Middle frontal gyrus (tissue), 1 donor: ENCODE data around the gene SLC35G1.

Experiments
- DNase-seq: peaks from one replicate; pipeline ENCODE4 v3.0.0-alpha.2; 2015; ENCODE audit warnings: low spot score; ENCODE audit errors: extremely low spot score

The SLC35G1 gene

DNA sequence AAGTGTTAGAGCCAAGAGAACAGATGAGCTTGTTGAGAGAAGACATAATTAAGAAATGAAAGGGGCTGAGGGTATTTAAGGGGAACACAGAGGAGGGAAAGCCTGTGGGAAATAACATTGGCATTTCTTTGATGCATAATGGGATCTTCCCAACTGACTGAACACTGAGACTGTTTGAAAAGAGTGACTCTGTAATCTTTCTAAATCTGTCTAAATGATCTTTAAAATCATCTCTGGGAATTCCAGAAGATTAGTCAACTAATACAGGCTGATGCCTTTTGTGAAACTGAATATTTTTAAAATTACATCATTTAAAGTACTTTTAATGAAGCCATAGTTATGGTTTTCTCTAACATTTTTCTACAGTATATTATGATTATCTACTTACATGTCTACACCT is 17.4 kb upstream of the SLC35G1 start:
- no peak for DNase-seq

DNA sequence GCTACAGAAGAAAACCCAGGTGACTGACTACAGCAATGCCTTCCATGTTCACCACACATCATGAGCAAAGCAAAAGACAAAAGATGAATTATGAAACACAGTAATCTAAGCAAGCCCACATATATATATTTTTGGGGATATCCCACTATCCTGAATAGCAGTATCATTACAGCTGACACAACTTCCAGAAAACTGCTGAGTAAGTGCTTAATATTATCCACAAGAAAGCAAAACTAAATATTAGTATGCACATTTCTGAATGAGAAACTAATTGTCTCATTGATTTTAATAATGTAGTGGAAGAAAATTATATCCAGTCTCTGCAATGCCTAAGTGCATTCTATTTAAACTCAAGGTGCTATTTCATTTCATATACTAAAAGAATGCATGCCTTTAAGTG is 14.5 kb upstream of the SLC35G1 start:
- no peak for DNase-seq

DNA sequence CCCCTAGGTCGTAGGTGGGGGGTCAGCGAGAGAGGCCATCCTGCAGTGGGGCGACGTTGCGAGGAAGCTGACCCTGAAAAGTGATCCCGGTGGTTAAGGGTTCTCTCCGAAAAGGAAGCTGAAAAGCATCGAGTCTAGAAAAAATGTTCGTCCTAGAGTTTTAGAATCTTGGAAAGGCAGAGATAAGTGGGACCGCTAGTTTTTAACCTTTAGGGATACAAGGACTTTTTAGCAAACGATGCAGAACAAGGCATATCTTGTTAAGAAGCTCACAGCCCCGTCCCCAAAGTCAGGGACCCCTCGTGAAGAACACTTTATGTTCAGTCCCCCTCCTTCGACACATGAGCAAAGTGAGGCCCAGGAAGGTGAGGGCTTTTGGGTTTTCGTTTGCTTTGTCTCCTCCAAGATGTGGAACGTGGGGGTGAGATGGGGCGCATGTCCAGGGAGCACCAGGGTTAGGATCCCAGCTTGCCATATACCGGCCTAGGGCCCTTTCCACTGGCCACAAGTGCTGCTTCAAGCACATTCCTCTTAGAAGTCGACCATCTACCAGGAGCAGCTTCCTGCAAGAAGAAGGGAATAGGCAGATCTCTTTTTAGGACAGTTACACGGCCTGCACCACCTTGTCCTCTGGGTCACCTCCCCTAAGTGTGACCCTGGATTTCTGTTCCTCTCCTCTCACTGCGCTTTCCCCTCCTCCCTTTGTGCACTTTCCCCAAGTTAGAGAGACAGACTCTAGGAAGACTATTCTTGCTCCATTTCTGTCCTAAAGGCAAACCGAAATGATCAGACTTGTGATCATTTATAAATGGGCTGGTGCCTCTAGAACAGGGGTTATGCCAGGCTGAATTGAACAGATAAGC is 969 bp downstream of the SLC35G1 start:
- no peak for DNase-seq

DNA sequence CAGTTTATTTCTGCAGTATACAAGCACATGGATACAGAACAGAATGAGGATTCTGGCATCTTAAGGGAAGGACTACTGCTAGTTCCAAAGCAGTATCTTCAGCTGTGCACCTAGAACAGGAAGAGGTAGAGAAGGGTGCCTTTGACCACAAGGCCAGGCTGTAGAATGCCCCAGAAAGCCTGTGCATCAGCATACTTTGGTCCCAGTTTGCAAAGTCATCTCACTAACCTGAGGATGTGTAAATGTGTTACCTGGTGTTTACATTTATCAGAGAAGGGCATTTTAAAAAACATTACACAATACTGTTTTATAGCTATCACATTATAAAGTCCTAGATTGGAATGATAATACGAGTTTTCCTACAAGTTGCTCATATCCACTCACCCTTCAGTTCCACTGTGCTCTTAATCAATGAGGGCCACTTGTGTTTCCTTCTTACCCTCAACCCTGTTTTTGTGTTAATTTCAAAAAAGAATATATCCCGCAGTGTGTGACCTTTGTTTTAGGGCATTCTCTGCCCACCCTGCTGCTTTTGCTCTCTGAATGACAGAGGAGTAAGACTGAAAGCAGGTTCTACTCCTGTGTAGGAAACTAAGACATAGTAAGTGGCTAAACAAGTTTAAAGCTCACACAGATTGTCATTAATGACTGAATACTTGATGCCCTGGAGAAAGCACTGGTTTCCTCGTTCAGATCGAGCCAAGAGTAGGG is 3.4 kb downstream of the SLC35G1 start:
- no peak for DNase-seq

DNA sequence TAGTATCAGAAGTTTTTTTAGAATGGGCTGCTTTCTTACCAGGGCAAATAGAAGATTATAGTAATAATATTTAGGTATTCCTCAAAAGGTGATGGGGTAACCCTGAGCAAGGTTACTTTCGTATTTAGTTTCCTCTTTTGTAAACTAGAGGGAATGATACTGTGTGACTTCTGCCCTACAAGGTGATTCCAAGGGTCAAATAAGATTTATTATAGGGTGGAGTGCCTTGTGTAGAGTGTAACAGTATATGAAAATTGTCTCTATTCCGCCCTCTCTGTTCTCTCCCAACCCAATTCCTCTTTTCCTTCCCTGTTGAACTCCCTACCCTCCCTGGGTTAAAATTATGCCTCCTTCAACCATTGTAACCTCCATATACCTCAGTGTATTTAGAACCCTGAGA is 5.3 kb downstream of the SLC35G1 start:
- no peak for DNase-seq

DNA sequence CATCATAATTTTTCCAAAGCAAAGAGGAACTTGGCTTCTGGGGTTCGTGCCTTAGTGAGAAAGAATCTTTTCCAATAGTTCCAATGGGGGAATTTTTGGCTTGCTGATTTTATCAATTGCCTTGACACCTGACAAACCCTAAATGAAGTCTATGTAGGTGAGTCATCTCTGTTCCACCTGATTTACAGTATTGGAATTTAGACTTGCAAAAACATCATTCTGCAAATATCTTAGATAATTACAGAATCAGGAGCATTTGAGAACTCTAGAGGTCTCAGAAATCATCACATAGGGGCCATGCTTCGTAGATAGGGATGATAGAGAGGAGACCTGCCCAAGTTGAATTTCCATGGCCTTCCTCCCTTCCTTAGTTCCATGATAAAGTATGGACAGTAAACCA is 9.3 kb downstream of the SLC35G1 start:
- DNase-seq: no peak

DNA sequence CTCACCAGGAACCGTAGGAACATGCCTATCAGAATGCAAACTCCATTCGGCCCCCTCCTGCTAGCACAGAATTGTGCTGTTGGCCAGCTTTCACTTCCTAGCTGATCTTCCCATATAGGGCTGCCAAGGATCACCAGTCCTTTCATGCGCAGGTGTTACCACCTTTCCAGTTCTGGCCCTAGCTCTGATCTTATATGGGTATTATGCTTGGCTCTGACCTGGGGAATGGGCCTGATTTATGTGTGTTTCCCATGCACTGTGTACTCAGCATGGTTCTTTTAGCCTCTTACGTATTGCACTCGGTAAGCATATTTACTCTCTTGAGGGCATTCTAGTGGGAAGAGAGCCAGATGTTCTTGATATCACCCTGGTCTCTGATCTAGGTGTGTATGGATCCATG is 11.1 kb downstream of the SLC35G1 start:
- DNase-seq: no peak

DNA sequence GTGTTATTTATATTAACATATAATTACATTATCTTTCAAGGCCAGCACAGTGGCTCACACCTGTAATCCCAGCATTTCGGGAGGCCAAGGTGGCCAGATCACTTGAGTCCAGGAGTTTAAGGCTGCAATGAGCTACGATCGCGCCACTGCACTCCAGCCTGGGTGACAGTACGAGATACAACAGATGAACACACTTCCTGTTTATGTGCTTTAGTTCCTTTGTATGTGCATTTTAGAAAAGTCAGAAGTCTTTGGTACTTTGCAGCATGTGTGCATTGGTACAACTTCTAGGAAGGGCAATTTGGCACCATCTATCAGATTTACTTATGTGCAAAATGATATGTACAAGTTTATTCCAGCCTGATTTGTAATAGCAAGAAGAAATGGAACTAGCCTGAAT is 13.3 kb downstream of the SLC35G1 start:
- no peak for DNase-seq

DNA sequence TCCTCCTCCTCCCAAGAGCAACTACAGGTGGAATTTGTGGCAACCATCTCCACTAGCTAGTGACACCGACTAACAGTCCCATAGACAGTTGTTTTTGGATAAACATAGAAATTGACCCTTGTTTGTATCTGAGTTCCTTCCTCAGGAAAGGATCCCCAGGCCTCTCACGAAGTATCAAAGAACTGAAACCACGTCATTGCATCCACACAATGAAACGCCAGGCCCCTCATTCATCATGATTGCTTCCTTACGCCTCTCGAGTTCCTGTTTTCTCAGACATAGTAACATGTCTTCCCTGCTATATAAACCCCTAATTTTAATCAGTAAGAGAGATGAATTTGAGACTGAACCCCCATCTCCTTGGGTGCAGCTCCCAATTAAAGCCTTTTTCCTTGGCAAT is 18.1 kb downstream of the SLC35G1 start:
- no peak for DNase-seq

DNA sequence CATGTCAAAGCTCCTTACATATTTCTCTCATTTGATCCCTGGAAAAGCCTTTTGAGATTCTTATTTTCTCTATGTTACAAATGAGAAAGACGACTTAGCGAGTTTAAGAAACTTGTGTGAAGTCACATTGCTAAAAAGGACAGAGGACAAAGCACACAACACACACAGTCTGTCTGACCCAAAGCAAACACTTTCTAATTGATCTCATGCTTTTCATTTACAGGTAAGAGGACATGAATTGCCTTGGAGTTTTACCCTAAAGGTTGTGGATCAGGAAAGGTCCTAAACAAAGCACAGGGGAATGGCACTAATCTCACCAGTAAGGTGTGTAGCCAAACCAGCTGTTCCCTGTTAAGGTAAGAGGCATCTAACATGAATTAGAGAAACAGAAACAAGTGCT is 18.7 kb downstream of the SLC35G1 start:
- DNase-seq: no peak

DNA sequence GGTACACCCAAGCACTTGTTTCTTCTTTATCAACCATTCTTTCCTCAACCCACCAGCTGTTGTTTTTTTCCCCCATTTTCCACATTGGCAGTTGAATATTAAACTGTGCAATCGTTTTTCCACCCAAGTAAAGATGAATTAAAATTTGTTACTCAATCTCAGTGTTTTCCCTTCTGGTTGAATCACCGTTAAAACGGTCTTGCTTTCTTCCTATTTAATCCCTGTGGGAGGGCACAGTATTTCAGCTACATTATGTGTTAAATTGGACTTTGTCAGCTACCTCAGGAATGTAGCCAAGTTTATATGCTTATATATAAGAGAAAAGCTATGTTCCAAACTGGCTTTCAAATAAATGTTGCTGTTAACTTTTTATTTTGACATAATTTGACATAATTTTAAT is 19.9 kb downstream of the SLC35G1 start:
- no peak for DNase-seq

DNA sequence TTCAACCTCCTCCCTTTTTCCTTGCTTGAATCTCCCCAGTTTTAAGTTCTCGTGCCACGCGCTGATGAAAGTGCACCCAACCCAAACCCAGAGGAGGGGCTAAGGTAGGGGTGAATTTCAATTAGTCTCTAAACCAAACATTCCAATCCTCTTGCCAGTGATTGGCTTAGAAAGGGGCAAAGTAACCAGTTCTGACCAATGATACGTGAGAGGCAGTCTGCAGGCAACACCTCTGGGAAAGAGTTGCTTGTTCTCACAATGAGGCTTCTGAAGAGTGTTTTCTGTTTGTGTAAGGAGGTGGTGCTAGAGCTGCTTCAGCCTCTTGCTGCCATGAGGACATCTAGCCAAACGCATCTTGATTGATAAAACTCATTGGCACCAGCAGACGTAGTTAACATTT is 21.8 kb downstream of the SLC35G1 start:
- DNase-seq: no peak

DNA sequence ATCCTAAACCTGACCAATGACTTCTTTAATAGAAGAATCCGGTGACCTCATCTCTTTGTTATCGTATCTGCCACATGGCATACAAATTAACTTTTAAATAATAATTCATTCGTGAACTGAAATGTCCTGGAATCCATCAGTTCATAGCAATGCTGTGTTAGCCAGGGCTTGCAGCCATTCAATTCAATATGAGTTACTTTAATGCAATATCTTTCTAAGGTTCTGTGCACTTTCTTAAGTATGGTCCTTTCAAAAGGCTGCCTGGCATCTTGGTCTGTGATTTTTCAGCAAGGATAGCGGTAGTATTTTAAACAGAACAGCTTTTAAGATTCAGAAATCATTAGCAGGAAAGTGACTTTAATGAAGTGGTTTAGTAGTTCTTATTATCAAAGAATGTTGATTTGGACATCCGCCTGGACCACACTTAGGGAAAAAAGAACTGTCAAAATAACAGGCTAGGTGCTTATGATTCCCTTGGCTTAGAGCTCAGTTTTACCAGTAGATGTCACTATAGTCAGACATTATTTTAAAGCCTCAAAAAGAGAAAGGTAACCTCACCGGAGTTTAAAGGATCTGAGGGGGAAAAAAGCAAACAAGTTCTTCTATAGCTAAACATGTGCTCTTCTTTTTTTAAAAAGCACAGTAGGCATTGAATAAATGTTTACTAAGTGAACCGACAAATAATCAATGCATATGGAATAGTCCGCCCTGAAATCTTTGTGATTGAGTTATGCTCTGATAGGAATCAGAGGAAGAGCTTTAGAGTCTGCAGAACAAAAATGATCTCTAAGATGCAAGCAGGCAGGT is 22.7 kb downstream of the SLC35G1 start:
- peak; percentile 13 for DNase-seq

DNA sequence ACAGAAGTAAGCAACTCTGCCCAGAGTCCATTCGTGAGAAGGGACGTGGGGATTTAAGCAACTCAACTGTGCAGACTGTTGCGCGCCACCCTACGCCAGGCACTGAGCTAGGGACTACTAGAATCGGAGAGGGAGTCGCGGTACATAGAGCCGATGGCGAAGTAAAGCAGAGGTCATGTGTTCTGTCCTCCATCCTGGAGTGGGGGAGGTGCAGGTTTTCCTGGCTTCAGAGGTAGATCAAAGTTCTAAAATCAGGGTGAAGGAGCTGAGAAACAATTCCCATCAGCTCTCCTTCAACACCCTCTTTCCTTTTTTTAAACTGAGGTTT is 23.2 kb downstream of the SLC35G1 start:
- DNase-seq: no peak

DNA sequence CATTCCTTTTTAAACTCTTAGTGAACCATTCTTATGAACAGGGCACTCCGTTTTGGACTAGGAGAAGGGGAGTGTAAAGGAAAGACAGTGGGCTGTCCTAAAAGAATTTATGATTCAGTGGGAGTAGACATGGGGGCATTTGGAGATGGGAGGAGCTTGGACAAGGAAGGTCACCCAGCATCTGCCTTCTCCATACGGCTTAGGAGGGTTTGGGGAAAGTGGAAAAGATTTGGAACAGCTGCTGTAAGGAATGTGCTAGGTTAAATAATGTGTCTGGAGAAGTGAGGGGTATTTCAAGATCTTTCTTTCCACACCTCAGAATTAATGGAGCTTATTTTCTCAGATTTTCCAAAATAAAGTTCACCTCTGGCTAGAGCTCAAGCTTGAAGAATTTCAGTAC is 24.0 kb downstream of the SLC35G1 start:
- no peak for DNase-seq

DNA sequence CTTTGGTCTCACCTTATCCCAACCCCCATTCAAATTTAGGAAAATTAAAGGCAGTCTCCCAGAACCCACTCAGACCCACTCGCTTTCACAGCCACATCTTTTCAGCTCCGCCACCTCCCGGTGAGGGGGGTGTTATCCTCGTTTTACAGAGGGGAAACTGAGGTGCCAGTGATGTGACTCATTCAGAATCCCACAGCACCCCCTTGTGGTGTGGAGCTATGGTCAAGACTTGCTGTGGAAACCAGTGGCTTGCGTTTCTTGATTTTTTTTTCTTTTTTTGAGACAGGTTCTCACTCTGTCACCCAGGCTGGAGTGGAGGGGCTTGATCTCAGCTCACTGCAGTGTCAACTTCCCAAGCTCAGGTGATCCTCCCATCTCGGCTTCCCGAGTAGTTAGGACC is 27.6 kb downstream of the SLC35G1 start:
- DNase-seq: no peak

DNA sequence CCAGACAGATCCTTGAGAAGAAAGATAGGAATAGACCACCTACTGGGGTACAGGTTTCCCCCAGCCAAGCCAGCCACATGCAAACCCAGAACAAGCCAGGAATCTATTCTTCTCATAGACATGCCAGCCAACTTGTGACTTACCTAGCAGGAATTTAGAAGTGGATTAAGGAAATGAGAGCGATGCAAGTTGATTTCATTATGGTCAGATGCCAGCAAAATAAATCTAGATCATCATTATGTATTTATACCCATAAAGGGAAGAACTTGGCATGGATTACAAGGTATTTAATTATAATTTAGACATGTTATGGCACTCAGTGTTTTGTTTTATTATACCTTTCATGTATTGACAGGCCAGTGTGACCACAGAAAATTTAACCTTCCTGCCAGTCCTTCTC is 32.8 kb downstream of the SLC35G1 start:
- DNase-seq: no peak

DNA sequence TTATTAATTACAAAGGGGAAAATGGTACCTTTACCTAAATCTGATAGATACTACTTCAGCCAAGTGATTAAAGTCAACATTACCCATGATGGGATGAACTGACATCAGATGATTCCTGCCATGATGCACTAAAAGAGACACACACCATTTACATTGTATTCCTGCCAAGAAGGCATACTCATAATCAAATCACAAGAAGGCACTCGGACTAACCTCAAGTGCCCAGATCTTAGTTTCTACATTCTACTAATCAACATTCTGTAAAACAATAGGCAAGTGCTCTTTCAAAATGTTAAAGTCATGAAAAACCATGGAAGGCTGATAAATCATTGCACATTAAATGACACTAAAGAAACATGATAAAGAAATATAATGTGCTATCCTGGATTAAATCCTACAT is 44.4 kb downstream of the SLC35G1 start:
- DNase-seq: no peak

DNA sequence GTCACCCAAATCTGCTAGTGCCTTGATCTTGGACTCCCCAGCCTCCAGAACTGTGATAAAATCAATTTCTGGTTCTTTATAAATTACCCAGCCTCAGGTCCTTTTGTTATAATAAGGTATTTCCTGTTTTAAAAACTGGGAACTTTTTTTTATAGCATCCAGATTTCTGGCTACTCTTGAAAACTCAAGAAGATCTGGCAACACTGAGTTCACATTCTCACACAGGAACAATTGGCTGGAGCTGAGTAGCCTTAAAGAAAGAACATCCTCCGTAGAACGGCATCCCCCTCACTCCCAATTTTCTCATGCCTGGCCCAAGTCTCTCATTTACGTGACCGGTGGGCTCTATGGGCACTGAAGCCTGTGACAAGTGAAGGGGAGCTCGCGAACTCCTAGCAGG is 47.1 kb downstream of the SLC35G1 start:
- DNase-seq: no peak

DNA sequence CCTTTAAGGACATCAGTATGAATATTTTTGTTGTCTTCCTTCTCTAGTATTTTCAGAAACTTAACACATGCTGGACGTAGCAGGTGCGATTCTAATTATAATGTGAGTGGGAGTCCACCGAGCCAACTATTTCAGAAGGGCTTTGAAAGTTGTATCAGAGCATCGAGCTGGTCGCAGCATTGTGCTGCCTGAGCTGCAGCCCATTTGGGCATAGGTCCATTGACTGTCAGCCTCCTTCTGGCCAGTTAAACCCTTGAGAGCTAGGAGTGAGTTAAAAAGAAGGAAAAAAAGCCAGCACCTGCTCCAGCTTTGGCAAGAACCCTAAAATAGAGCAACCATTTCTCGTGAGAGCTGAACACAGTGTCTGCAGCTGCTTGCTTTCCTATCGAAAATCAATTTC is 47.8 kb downstream of the SLC35G1 start:
- no peak for DNase-seq

DNA sequence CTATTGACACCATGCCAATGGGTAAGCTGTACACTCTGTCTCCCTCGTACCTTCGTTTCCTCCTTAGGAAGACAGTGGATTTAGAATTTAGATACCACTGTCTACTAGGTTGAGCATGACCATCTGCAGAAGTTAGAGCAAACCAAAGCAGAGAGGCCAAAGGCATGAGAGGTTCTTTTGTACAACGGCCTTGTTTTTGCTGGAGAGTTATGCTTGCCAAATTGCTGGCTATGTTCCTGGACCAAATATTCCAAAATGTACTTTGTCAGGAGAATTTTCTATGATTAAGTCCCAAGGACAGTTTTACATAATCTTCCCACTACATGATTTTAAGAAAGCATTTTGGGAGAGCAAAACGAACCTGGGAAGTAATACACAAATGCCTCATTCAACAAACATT is 52.0 kb downstream of the SLC35G1 start:
- no peak for DNase-seq

DNA sequence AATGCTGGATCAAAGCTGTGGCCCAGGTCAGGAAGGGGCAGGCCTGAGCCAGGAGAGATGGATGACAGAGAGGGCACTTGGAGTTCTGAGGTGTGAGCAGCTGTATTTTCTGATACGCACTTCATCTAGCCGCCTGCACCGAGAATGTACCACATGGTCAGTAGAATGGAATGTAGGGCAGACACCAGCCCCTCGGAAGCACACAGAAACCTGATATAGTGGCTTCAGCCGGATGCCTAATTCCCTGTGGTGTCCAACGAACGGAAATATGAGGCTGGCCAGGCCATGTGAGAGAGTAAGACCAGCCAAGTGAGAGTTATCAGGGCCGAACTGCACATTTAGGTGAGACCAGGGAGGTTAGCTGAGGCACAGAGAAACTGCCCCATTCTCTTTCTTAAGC is 53.3 kb downstream of the SLC35G1 start:
- no peak for DNase-seq
